ENCODE results near the gene PTPN20.

The PTPN20 gene

DNA sequence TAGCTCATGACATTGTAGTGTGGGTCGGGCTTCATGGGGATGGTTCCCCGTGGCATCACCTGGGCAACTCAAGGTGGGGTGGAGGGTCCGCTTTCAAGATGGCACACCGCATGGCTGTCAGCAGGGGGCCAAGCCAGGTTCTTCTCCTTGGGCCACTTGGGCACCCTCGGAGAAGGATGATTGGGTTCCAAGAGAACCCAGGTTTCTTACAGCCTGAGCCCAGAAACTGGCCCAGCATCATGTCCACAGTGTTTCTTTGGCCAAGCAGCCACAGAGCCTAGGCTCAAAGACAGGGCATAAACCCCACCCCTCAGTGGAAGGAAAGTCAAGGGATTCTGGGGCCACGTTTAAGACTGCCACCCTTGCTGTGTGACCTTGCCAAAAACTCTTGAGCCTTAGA, 110.6 kb downstream of the PTPN20 start:
- DNase-seq (ENCODE audit: low spot score), result peak; percentile 2

DNA sequence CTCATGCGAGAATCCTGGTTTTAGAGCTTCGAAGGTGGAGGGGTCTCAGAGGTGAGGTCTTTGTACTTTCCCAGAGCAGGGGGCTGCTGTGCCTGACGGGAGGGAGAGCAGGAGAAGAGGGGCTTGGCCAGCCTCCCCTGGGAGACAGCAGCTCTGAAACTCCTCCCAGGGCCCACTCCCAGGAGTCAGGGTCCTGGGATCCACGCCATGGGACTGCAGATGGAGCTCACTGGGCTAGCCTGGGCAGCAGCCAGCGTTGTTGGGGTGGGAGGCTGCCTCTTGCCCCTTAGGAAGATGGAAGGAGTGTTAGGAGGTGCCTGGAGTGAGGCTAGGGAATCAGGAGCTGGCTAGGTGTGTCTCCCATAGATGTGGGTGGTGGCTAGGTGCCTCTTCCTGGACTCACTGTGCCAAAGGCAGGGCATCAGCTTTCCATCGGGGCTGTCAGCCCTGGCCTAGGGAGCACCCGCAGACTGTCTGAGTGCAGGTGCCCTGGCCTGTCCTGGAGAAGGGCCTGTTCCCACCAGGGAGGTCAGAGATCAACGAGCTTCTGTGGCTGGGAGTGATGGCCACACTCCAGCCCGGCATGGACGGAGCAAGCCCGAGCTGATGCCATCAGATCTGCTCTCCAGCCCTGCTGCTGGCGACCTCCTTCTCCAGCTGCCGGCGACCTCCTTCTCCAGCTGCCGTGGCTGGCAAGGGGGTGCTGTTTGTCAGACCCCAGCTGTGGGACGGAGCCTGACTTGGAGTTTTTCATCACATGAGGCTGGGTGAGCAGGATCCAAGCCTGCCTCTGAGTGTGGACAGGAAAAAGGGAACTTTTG, 111.3 kb downstream of the PTPN20 start:
- peak; percentile 12 for DNase-seq (ENCODE audit: low spot score)

DNA sequence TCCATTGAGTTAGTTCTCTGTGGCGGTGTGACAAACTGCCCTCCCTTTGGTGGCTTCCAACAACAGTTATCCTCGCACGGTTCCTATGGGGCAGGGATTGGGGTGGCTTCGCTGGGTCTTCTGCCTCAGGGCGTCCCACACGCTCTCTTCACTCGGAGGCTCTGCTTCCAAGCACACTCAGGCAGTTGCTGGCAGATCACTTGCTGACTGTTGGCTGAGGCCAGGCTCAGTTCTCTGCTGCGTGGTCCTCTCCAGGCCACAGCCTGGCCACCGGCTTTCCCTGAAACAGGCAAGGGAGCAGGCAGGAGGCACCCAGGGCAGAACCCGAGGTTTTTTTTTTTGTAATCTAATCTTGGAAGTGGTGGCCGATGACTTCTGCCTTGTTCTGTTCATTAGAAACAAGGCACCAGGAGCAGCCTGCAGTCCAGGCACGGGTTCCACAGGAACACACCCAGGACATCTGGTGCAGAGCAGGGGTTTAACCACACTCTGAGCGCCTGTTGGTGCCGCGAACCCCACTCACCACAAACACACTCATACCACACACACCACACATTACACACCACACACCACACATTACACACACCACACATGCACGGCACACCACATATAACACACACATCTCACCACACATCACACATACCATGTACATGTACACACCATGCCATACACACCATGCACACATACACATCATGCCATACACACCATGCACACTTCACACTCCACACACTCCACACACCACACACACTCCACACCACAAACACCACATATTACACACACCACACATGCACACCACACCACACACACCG, 112.2 kb downstream of the PTPN20 start:
- DNase-seq (ENCODE audit: low spot score), result peak; percentile 40

DNA sequence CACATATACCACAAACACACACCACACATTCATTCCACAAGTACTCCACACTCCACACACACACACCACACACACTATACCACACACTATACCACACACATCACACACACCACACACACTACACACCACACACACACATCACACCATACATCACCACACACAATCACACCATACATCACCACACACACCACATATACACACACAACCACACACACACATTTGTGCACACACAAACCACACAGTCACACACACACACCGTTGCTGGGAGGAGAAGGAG, 112.8 kb downstream of the PTPN20 start:
- DNase-seq (ENCODE audit: low spot score), result no peak

DNA sequence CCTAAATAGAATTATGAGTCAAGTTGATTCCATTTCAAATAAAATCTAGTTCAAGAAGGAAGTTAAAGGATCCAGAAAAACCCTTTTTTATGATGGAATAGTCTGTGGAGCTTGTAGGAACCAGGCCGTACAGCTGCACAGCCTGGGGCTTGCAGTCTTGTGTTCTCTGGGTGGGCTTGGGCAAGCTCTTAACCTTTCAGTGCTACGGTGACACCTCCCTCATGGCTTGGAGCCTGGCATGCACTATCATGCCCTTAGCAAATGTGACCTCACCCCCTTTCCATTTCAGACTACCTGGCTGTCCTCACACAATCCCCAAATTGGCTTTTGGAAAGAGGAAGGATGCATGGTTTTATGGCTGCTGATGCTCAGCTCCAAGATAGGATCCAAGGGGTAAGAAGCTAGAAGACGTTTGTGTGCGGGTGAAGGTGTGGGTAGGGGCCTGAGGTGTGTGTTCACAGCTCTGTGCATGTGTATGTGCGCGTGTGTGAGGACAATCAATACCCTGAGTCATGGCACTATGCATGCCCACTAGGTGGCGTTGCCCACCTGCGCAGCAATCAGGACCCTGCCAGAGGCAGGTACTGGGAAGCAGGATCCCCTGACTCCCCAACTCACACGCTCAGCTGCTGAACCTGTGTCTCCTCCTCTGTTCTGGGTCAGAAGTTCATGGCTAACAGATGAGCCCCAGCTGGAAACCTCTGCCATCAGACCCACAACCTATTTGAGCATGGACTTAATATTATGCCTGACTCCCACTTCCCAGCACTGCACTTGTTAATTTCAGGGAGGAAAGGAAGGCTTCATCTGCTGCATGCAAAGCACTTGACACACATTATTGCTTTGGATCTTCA, 113.4 kb downstream of the PTPN20 start:
- DNase-seq (ENCODE audit: low spot score), result peak; percentile 75

DNA sequence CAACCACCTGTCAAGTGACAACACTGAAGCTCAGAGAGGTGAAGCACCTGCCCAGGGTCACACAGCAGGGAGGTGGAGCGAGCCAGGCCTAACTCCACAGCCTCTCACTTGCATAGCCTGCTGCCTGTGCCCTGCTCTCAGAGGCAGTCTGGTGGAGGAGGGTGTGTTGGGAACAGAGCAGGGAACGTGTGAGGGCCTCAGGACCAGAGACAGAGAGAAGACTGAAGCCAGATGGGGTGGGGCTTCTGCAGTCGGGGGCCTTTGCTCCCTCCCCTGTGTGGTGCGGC, 114.0 kb downstream of the PTPN20 start:
- DNase-seq (ENCODE audit: low spot score), result no peak

DNA sequence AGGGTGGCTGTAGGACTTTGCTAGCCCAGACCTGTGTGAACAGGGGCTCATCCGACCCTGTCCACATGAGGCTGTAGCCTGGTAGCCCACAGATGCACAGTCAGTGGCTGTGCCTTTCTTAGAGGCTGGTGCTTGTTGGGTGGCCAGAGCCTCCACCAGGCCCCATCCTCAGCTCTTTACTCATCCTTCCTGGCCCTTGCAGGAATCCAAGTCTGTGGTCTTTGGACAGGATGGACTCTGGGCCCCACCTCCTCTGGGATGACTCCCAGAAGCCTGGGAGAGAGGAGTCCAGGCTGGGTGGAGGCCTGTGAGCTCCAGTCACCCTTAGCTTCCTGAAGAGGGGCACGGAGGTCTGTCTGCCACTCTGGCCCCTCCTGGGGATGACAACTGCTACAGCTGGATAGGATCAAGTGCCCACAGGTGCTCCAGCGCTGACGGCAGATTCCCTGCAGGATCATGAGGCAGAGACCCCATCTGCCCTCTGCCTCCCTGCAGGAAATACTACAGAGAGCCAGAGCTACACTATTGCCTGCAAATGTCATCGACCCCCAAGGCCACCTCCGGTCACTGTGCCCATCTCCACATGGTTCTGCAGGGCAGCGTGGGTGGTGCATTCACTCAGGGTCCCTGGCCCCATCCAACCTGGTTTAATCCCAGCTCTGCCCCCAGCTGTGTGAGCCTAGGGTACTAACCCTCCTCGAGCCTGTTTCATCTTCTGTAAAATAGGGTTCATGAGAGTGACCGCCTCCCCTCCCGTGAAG, 114.5 kb downstream of the PTPN20 start:
- peak; percentile 94 for DNase-seq (ENCODE audit: low spot score)

DNA sequence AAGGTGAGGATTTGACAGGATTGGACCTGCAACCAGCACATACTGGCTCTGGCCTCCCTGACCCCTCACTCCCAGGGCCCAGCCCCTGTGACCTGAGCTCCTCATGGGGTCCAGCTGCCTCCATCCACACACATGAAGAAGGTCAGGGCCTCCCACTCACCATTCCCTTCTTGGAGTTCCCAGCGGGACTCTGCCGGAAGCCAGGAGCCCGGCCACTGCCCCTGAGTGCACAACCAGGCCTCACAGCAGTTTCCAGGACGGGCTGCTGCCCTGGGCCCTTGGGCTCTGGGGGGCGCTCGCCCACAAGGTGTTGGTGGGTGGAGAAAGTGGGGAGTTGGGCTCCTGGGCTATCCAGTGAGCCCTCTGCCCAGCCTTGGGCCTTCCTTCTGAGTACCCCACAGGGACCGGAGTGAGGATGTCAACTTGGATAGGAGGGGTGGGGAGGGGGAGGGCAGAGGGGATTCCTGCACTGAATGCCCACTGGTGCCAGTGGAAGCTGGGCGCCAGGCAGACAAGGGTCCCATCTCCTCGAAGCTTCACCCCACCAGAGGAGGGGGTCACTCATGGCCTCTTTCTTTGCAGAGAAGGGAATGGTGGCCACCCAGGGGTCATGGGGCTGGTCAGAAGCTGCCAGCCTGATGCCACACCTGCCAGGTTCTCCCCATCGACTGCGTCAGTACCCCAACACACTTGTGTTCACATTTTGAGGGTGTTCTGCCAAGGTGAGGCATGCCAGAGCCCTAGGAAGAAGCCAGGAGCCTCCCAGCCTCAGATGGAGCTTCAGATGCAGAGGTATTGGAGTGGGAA, 115.3 kb downstream of the PTPN20 start:
- DNase-seq (ENCODE audit: low spot score), result no peak

DNA sequence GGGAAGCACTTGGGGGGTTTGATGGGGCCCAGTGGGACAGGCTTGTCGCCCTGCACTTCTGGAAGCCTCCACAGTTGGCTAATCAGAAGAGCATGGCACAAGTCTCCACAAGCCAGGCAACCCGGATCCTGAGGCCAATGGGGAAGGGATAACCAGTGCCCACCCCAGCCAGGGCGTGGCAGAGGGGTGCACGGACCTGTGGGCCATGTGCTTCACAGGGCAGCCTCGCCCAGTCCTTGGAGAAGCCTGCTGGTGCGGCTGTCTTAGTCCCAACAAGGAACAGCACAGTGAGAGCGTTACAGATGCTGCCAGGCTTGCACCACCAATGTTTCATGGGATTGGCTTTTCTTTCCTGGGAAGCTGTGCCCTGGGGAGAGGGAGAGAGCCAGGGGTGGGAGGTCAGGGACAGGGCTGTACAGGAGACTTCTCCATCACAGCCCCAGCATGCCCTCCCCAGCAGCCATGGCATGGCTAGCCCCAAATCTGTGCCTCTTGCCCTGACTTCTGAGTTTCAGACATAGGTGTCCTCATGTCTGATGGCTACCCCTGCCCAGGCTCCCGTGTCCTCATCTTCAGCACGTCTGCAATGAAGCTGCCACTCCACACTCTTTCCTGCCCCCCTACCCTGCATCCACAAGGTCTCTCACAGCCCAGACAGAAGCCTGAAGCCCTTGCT, 116.0 kb downstream of the PTPN20 start:
- DNase-seq (ENCODE audit: low spot score), result no peak

DNA sequence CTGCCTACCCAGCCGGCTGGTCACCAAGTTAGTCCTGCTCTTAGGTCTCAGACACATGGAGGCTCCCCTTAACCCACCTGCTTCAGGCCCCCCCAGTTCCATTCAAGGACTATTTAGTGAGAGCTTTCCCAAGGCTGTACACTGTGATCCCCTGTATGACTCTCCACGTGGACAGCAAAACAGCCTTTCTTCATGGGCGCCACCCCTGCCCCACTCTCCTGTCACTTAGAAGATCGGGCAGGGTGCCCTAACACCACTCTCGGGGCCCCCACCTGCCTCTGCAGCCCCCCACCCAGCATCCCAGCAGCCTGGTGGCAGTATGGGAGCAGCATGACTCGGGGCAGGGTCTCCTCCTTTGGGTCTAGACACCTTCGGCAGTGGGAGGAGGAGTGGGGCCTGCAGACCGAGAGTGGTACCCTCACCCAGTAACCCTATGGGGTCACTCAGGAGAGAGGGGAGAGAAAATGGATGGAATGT, 116.6 kb downstream of the PTPN20 start:
- DNase-seq (ENCODE audit: low spot score), result no peak

DNA sequence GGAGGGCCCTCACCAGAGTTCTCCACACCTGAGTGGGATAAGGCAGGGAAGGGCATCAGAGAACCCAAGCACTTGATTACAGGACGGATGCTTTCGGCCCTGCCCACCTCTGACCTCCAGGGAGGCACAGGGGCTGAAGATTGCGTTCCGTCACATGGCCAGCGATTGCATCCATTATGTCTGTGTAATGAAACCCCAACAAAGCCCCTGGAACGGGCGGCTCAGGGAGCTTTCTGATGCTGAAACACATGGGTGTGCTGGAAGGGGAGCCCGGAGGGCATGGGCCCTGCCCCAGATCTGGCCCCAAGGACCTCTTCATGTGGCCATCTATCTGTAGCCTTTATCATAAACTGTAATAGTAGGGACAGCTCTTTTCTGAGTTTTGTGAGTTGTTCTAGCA, 117.2 kb downstream of the PTPN20 start:
- no peak for DNase-seq (ENCODE audit: low spot score)

DNA sequence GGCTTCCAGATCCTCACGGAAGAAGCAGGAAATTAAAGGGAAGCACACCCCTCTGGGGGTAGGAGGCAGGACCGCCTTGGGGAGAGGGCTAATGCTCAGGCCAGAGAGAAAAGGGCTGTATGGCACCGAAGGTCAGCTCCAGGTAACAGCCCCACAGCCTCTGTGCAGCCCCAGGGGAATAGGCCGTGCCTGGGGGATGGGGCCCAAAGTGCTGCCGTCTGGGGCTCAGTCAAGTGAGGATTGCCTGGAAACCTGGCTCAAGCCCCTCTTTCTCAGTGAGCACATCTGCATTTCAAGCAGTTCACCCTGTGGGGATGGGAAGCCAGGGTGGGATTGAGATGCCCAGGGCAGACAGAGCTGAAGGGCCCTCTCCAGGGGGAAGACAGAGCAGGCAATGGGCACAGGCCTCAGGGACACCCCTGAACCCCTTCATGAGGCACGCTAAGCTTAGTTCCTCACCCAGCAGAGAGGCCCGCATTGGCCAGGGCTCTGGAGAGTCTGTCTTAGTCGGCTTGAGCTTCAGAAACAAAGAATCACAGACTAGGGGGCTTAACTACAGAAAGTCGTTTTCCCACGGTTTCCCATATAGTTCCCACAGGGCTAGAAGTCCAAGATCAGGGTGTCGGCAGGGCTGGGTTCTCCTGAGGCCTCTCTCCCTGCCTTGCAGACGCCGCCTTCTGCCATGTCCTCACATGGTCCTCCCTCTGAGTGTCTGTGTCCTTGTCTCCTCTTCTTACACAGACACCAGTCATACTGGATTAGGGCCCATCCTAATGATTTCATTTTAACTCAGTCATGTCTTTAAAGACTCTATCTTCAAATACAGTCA, 118.2 kb downstream of the PTPN20 start:
- no peak for DNase-seq (ENCODE audit: low spot score)

DNA sequence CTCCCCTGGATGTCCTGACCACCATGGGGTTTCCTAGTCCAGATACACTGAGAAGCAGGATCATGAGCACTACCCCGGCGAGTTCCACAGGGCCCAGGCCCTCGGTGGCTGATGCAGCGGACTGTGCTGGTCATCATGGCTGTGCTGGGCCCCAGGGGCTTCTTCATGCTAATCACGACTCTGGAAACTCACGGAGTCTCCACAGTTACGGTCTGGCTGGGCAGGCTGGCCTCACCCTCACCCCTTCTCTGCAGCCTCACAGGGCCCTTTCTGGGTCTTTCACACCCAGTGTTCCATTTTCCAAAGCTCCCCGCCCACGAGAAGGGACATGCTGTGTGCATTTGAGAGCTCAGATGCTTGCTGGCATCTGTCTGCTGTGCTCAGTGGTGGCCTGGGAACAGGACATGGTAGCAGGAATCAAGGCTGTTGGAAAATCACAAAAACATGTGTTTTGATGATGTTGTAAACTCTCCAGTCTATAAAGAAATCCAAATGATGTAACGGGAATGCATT, 119.0 kb downstream of the PTPN20 start:
- DNase-seq (ENCODE audit: low spot score), result no peak

DNA sequence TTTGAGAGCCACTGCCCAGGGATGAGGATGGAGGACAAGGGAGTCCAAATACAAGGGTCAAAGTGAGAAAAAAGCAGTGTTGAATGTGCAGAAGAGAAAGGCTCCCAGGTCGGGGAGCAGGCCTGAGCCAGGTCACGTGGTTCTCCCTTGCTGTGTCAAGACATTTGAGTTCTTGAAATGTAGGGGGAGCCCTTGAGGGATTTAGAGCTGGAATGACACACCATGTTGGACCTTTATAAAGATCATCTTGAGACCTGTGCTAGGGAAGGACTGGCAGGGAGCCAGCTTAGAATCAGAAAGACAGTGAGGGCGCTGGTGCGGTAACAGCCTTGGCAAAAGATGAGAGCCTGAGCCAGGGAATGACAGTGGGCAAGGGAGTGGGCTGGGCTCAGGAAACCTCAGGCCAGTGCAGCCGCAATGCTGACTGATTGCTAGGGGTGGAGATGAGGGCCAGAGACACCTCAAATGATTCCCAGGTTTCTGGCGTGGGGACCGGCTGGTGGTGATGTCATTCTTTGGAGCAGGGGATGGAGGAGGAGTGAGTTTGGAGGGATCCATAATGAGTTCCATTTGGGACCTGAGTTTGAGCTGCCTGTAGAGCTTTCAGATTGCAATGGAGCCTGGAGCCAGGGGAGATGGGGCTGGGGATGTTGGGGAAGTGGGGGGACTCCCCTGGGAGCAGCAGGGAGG, 120.1 kb downstream of the PTPN20 start:
- DNase-seq (ENCODE audit: low spot score), result peak; percentile 64

DNA sequence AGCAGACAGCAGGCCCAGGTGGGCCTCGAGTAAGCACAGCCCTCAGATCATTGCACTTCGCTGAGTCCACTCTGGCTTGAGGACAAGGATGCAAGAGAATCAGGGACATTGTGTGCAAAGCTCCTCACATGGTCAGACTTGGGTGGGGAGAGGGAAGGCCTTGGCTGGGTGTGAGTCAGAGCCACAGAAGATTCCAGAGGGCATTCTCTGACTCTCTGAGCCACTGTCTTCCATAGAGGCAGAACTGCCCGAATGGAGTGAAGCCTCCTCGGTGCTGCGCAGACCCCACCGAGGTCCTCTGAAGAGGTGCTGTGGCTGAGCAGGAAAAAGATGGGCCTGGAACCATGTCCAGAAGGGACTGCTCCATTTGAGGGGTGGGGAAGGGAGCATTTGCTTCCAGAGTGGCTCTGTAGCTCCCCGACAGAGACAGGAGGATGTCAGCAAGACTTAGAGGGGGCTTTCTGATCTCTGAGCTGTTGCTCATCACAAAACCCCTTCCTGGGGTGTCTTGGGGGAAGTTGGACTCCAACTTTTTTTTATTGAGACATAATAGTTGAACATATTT, 120.8 kb downstream of the PTPN20 start:
- DNase-seq (ENCODE audit: low spot score), result peak; percentile 90

DNA sequence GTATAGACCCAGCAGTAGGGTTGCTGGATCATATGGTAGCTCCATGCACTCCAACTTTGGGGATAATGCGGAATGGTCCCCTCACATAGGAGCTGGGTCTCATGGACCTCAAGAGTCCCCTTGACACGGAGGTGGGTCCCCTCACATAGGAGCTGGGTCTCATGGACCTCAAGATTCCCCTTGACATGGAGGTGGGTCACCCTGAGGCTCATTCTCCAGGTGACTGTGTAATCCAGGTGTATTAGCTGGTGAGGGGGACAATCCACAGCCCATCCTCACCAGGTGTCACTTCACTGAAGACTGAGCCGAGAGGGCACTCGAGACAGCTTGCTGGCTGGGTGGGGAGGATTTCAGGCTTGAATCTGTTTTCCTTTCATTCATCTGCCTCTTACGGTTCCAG, 121.9 kb downstream of the PTPN20 start:
- DNase-seq (ENCODE audit: low spot score), result no peak

DNA sequence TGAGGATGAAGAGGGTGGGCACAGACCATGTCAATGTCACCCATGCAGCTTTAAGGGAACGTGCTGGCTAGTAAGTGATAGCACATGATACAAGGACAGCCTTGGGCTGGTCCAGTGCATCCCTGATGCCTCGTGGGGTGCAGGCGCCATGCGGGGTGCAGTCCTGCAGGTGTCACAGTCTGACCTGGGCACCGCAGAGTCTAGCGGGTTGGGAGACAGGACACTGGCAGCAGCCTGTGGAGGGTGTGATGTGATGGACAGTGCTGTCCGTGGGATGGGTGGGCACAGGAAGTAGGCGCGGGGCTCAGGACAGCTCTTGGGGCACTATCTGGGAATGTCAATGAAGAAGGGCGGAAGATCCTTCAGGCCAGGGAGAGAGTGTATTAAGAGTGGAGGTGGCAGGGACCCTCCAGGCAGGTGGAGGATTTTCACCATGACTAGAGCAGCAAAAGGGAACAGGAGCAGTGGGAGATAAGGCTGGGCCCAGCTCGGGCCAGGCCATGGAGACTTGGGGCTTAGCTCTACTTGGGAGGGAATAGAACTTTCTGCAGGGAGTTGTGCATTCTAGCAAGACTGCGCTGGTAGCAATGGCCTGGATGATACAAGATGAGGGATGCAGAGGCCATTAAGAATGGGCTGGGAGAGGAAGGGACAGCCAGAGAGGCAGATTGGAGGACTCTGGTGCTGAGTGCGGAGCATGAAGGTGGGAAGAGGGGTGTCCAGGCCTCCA, 122.5 kb downstream of the PTPN20 start:
- no peak for DNase-seq (ENCODE audit: low spot score)

All from GM03348 (cell line).